GM21526 (cell line): ENCODE data around the gene ZNF341.

ENCODE experiments used
- ATAC-seq: cut with Tn5 transposase; IDR thresholded peaks from one replicate; pipeline ENCODE4 v1.9.1; 2021; ENCODE audit warnings: moderate library complexity; ENCODE audit not compliant: unreplicated experiment, low FRiP score

Gene ZNF341

GRCh38 chr20:33820362-33820761 lies 88.6 kb downstream of the ZNF341 start:
- ATAC-seq: no peak

- ATAC-seq: no peak
Observed at GRCh38 chr20:33821270-33821836, 89.6 kb downstream of the ZNF341 start.

GRCh38 chr20:33822423-33822822 lies 90.6 kb downstream of the ZNF341 start:
- no peak for ATAC-seq

GRCh38 chr20:33822991-33823390 lies 91.2 kb downstream of the ZNF341 start:
- ATAC-seq: no peak

GRCh38 chr20:33824852-33825251 lies 93.1 kb downstream of the ZNF341 start:
- no peak for ATAC-seq

- no peak for ATAC-seq
Observed at GRCh38 chr20:33825340-33826269, 93.8 kb downstream of the ZNF341 start.

GRCh38 chr20:33826270-33826897 lies 94.6 kb downstream of the ZNF341 start:
- ATAC-seq: no peak

- no peak for ATAC-seq
Observed at GRCh38 chr20:33827109-33827508, 95.3 kb downstream of the ZNF341 start.

GRCh38 chr20:33827634-33828325 lies 96.0 kb downstream of the ZNF341 start:
- ATAC-seq: no peak

- no peak for ATAC-seq
Observed at GRCh38 chr20:33828326-33828844, 96.6 kb downstream of the ZNF341 start.

GRCh38 chr20:33828967-33829560 lies 97.3 kb downstream of the ZNF341 start:
- ATAC-seq: no peak

- no peak for ATAC-seq
Observed at GRCh38 chr20:33829636-33830035, 97.8 kb downstream of the ZNF341 start.

GRCh38 chr20:33830371-33830770 lies 98.6 kb downstream of the ZNF341 start:
- ATAC-seq: no peak

GRCh38 chr20:33832103-33832804 lies 100.5 kb downstream of the ZNF341 start:
- no peak for ATAC-seq

GRCh38 chr20:33833333-33833732 lies 101.5 kb downstream of the ZNF341 start:
- ATAC-seq: no peak

GRCh38 chr20:33835615-33836172 lies 103.9 kb downstream of the ZNF341 start:
- ATAC-seq: no peak

GRCh38 chr20:33836277-33836676 lies 104.5 kb downstream of the ZNF341 start:
- no peak for ATAC-seq

GRCh38 chr20:33837096-33837830 lies 105.5 kb downstream of the ZNF341 start:
- ATAC-seq: no peak
